H1 (cell line): ENCODE data around the gene RPTOR. TPM values are rescaled to one million over a fixed set of nuclear protein-coding genes. Genes with fewer than 3 reads are reported as not detected.

Source experiments
- EGR1 ChIP-seq: IDR thresholded peaks from 2 replicates; pipeline ENCODE4 v1.6.1; 2011; ENCODE audit warnings: low read depth, low read length, borderline replicate concordance
- polyA plus RNA-seq, 7 experiments: library from polyadenylated mRNA; depleted of rRNA in 3 of 7; stranded (reverse) in 5 of 7; unstranded in 2 of 7; fragments of >200 nt in 5 of 7; fragments of 200-250 nt in 2 of 7; gene quantifications; 1 replicate in 5 of 7; 2 replicates in 1 of 7; 4 replicates in 1 of 7; pipeline versions ENCODE4 v1.2.1 to v1.2.3, GENCODE V29; 2011 to 2013; ENCODE audit warnings: missing spikeins in 2 of 7, mixed read lengths in 2 of 7
- total RNA-seq: library from RNA; stranded (reverse); fragmentation: NEBNext Ultra II Directional; extraction: Animal tissue kit (Norgen Biotek cat#: 25700); gene quantifications from 2 replicates; pipeline ENCODE4 v1.2.1, GENCODE V29; 2021

RPTOR gene
- total and polyA plus RNA-seq, 2 of the 8 experiments (the other 6 are each of a cell fraction or from before 2014, with no cell fraction given): 6.9 to 28.7 TPM

GRCh38 chr17:80940171-80941123 lies 395.8 kb downstream of the RPTOR start (continued):
- TF ChIP-seq EGR1: no peak
